HG03159 (cell line): Measurements from ENCODE around the gene NDE1.
"Not testable (repeated sequence)": the region's sequence is repeated elsewhere in the genome, so short reads cannot be mapped to it uniquely, and the experiment has no call there.

Experiments
- ATAC-seq: cut with Tn5 transposase; IDR thresholded peaks from one replicate; pipeline ENCODE4 v1.9.1; 2021; ENCODE audit warnings: mild to moderate bottlenecking, moderate library complexity; ENCODE audit not compliant: unreplicated experiment

NDE1 gene

DNA sequence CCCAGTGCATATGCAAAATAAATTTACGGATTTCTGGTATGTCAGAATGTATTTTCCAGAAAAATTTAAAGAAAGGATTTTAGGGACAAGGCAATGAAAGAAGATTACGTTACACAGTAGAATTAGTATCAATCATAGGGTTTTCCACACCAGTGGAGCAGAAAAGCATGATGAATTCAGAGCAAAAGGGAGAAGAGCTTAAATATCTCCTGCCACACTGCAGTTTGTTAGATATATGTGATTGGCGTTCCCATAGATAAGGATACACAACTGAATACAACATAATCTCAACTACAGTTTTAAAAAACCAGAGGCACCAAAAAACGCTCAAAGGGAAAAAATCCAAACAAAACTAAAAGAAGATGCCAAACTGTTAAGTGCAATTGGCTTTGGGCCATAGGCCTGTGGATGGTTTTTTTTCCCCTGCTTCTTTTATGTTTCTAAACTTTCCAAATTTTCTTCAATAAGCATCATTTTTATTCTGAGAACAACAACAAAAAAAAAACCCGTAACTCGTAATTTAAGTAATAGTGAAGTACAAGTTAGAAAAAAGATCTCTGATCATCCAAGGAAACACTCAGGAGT is 29.3 kb upstream of the NDE1 start:
- no peak for ATAC-seq

GRCh38 chr16:15621456-15621855 is 28.6 kb upstream of the NDE1 start:
- ATAC-seq: no peak

DNA sequence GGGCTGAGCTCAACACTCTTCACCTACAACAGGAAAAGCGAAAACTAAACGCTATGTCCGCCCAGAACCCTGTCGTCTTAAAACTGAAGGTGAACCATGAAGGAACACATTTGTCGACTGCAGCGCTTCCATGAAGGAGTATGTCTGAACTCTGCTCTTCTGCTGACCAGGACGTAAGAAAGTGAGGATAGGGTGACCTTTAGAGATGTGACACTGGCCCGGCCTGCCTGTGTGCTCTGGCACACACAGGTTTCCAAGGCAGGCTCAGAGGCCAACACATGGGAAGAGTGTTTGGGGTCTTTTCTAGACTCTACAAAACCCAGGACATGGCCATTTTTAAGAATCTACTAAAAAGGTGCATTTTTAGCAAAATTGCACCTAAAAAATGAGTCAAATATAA is 28.2 kb upstream of the NDE1 start:
- no peak for ATAC-seq

DNA sequence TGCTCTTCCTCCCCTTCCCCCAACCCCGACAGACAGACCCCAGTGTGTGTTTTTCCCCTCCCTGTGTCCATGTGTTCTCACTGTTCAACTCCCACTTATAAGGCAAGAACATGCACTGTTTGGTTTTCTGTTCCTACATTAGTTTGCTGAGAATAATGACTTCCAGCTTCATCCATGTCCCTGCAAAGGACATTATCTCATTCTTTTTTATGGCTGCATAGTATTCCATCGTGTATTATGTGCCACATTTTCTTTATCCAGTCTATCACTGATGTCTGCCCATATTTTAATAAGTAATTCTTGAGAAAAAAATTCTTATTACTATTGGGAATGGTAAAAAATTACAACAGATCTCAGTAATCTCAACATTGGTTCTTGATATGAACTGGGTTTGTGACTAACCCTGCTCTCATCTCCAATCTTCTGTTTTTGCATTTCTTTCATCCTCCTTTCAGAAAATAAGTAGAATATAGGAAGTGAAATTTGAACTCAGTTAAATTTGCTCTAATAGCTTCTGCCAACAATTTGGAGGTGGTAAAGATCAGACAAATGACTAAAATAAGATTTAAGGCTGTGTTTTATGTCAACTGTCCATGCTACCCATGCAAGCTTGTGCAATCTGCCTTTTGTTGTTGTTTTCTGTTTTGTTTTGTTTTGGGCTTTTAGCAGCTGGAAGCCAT is 18.2 kb upstream of the NDE1 start:
- ATAC-seq: no peak

GRCh38 chr16:15635926-15636325 is 14.1 kb upstream of the NDE1 start:
- no peak for ATAC-seq

DNA sequence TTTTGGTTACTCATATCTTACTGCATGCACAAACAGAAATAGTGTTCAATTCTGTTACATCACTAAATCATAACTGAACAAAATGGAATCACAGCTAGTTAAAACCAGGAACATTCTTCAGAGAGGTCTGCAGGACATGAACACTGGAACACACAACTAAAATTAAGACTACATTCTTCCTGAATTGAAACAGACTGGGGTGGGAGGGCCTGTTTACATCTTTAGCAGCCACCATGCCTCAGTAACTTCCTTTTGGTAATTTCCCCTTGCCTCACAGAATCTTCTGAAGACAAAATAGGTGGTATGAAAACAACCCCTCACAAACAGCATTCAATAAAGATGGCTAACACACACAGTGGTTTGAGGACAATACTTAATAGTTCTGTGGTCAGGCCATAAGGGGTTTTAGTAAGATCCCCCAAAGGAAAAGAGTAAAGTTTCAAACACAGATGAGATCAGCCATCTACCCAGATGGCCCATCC is 13.6 kb upstream of the NDE1 start:
- no peak for ATAC-seq

- ATAC-seq: no peak
Measured at GRCh38 chr16:15639061-15639568, 10.9 kb upstream of the NDE1 start.

DNA sequence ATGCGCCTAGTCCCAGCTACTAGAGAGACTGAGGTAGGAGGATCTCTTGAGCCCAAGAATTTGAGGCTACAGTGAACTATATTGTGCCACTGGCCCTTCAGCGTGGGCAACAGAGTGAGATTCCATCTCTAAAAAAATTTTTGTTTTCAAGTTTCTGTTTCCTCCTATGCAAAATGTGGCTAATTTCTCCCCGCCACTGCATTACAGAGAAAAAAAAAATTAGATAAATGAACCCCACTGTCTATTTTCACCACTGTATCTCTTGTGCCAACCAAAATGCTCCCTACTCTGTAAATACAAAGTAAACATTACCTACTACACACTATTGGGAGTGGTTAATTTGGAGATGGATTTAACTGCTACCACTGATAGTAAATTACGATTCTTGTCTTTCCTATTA is 9.1 kb upstream of the NDE1 start:
- no peak for ATAC-seq

- no peak for ATAC-seq
Measured at GRCh38 chr16:15641753-15642556, 8.1 kb upstream of the NDE1 start.

- ATAC-seq: peak; percentile 65
Measured at GRCh38 chr16:15642557-15643047, 7.4 kb upstream of the NDE1 start.

DNA sequence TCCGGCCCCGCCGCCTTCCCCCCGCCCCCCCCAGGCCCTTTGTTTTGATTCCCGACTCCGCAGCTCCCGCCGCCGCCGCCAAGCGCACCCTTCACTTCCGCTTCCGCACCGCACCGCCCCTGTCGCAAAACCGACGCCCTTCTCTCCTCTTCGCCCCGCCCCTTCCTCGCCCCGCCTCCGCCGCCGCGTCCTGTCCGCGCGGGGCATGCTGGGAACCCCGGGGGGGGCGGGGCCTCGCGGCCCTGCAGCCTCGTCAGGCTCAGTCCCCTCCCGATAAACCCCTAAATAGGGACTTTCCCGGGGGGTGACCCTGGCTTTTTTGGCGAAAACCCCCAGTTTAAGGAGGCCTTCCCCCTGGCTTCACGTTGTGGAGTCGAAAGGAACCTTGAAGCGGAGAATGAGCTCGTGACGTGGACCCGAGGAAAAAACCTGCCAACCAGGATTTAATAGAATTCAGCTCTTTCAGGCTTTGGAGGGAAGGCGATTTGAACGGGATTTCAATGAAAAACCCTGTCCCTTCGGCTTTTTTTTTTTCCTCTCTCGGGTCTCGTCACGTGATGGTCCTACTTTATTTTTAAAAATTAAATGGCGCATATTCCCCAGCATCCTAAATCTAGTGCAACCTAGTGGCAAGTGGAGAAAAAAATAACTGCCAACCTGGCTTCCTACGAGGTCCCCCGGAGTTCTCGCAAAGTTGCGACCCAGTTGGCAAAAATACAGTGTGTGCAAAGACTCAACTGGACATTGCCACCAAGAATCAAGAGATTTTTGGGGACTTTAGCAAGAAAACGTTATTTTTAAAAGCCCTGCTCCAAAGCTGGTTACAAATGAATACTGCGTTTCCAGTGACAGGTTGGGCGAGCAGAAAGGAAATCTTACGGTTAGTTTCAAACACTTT is 6.7 kb upstream of the NDE1 start, which contains the start of gene MARF1:
Gene MARF1, minus strand, starts transcription at position 107 of the 898 bp plus-strand sequence. CDS start 3,921 bp downstream, outside the sequence.
- ATAC-seq: peak; percentile 41

GRCh38 chr16:15643946-15644250 is 6.1 kb upstream of the NDE1 start:
- no peak for ATAC-seq

DNA sequence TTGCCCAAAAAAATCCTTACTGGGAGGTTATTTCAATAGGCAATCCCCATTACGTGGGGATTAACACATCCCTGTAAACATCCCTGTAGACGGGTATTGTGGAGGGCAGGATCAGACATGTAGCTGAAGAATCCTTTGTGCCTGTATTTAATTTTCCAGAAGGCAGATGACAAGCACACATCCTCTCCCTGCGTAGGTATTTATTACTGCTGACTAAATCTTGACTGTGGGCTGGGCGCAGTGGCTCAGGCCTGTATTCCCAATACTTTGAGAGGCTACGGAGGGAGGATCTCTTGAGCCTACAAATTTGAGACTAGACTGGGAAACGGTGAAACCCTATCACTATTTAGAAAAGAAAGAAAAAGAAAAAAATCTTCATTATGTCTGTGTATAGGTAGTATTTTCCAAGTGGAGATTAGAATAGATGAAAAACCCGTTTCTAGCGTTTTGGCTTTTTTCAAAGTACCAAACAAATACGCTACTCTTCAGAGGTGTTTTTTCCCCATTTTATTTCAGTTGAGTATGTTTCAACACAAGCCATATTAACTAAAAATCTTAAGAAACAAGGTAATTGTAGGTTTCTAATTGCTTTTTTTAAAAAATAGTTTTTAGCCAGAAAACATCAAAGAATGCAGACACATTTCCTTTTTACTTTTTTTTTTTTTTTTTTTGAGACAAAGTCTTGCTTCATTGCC is 5.6 kb upstream of the NDE1 start:
- no peak for ATAC-seq

GRCh38 chr16:15644962-15645465 is 5.0 kb upstream of the NDE1 start:
- ATAC-seq: not testable (repeated sequence)

- ATAC-seq: not testable (repeated sequence)
Measured at GRCh38 chr16:15646557-15647293, 3.3 kb upstream of the NDE1 start.

DNA sequence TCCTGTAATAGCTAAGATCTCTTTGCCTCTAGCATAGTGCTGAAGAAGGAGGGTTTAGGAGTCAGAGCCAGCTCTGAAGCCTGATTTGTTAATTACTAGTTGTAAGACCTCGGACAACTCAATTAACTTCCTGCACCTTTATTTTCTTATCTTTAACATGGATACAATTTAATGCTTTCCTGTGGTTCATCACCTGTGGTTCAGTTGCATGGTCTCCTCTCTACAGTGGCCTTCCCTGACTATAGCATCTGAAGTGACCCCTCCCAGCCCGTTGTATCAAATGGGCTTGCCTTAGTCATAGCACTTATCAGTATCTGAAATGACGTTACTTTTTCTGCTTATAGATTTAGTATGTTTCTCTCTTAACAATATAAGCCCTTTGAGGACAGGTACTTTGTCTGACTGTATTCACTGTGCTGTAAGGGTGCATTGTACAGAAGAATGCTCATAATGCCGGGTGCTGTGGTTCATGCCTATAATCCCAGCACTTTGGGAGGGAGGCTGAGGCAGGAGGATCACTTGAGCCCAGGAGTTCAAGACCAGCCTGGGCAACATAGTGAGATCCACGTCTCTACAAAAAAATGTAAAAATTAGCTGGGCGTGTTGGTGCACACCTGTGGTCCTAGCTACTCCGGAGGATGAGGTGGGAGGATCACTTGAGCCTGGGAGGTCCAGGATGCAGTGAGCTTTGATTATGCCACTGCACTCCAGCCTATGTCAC is 2.6 kb upstream of the NDE1 start:
- no peak for ATAC-seq

GRCh38 chr16:15648135-15648730 is 1.8 kb upstream of the NDE1 start:
- ATAC-seq: no peak

GRCh38 chr16:15649311-15649710 is 734 bp upstream of the NDE1 start:
- ATAC-seq: not testable (repeated sequence)
